Activated T-cell treated with anti-CD3 and anti-CD28 coated beads, Interleukin-2, amount 50 U/mL, for 4 hours (primary cell): ENCODE data around the gene SLC12A7. TPM values are rescaled to one million over a fixed set of nuclear protein-coding genes. Genes with fewer than 3 reads are reported as not detected.
"Not testable (repeated sequence)": the region's sequence is repeated elsewhere in the genome, so short reads cannot be mapped to it uniquely, and the experiment has no call there.

ENCODE experiments used
- ATAC-seq, 2 donors: fragments of 200-7000 bp; cut with Tn5 transposase; one replicate each; pipeline ENCODE4 v1.10.0; 2021
- DNase-seq: peaks from one replicate; pipeline ENCODE4 v3.0.0-alpha.2; 2020
- H3K27me3 Mint-ChIP-seq: one replicate; pipeline ENCODE4 v1.8.0; 2021; ENCODE audit warnings: low read depth, mixed read lengths
- H3K36me3 Mint-ChIP-seq: one replicate; pipeline ENCODE4 v1.8.0; 2022; ENCODE audit warnings: mixed read lengths; ENCODE audit not compliant: insufficient read depth
- H3K4me1 Mint-ChIP-seq: one replicate; pipeline ENCODE4 v1.8.0; 2021; ENCODE audit warnings: low read depth, mixed read lengths
- H3K4me3 Mint-ChIP-seq: one replicate; pipeline ENCODE4 v1.8.0; 2021; ENCODE audit warnings: mild to moderate bottlenecking, moderate library complexity, mixed read lengths
- H3K9me3 Mint-ChIP-seq: one replicate; pipeline ENCODE4 v1.8.0; 2021; ENCODE audit warnings: mixed read lengths
- total RNA-seq, 3 donors: library from RNA; stranded (reverse); gene quantifications; one replicate each; pipeline ENCODE4 v1.2.1, GENCODE V29; 2021

SLC12A7 gene
- total RNA-seq, 3 donors from 2014 or later, result 13.6 to 26.8 (median 18.5) TPM

- peaks cover 11% of the 10 kb centered on the region for H3K27me3 Mint-ChIP-seq
- no peak overlapping the region for H3K4me3 Mint-ChIP-seq
- no peak for ATAC-seq
- no peaks in the 10 kb centered on the region for H3K4me1 Mint-ChIP-seq
- no peak for DNase-seq
- no peaks in the 10 kb centered on the region for H3K36me3 Mint-ChIP-seq
- H3K9me3 Mint-ChIP-seq, result no peaks in the 10 kb centered on the region
Observed at GRCh38 chr5:1030801-1031271, 81.0 kb downstream of the SLC12A7 start.

DNA sequence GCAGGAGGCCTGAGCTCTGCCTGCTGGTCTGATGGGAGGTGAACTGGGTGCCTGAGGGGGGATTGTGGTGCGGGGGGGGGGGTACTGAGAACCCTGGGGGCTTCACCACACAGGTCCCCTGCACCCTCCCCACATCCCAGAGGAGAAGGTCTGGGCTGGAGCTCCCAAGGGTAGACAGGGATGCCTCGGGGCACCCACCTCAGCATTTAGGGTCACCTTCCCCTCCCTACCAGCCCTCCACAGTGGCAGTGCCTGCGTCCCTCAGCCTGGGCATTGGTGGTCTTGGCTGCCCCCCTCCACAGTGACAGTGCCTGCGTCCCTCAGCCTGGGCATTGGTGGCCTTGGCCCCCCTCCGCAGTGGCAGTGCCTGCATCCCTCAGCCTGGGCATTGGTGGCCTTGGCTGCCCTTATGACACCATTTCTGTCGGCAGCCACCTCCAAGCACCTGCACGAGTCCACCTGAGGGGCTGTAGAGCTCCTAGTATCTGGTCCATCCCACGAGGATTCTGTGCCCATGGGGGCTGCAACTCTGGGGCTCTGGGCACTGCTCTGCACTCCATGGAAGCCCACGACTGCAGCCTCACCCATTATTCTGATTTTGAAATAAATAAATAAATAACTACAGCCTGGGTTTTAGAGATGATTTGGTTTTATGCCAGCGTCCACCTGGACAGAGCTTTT lies 81.8 kb downstream of the SLC12A7 start:
- no peak overlapping the region for H3K4me3 Mint-ChIP-seq
- peaks cover 10% of the 10 kb centered on the region for H3K27me3 Mint-ChIP-seq
- H3K9me3 Mint-ChIP-seq, result no peaks in the 10 kb centered on the region
- DNase-seq, result no peak
- ATAC-seq, result no peak
- no peaks in the 10 kb centered on the region for H3K4me1 Mint-ChIP-seq
- no peaks in the 10 kb centered on the region for H3K36me3 Mint-ChIP-seq

DNA sequence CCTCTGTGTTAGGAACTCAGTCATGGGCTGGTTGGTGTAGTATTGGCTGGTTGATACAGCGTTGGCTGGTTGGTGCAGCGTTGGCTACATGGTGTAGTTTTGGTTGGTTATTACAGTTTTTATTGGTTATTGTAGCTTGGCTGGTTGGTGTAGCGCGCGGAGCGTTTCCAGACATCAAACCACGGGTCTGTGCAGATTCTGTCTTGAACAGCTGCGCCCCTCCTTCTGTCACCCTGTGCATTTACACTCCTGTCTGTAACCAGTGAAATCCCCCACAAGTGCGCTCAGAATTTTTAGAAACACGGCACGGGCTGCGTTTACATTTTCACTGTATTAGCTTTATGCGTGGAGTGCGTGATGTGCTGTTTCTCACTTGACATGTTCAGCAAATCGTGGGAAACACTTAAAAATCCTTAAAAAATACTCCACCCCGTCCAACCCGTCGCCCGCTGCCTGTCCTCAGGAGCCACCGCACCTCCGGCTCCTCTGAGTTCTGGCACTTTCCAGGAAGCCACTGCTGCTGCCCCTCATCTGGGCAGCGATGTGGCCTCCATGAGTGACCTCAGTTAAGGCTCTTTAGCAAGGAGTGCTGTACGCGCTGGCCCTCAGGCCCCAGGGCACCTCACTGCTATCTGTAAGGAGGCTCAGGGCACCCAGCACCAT lies 82.5 kb downstream of the SLC12A7 start:
- H3K27me3 Mint-ChIP-seq, result peaks cover 5% of the 10 kb centered on the region

DNA sequence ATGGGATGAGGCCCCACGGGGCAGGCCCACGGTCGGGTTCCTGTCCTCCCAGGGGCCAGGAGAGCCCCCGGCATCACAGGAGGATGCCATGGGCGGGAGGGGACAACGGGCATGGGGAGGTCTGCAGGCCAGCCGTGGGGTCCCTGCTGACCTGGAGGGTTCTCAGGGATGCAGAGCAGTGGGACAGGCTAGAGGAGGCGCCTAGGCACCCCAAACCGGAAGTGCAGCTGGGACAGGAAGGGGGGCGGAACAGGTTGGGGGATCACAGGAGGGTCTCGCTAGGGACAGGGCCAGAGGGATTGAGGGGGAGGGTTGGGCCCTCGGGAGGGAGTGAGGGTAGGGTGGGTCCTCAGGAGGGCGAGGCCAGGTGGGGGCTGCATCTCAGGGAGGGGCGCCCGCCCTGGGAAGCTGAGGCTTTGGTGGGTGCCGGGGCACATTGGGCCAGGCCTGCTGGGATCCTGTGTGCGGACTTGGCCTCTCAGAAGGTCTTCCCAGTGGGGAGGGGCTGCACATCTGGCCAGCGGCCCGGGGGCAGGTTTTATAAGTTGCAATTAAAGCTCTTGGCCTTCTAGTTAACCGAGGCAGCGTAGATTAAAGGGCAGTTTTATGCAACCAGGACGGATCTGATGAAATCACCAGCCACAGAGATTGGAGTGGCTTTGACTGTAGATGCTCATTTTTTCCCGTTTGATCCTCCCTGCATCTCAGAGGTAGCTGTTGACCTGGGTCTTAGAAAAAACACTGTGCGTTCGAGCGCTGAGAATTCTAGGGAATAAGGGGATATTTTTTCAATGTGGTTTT lies 83.2 kb downstream of the SLC12A7 start:
- DNase-seq, result no peak
- Mint-ChIP-seq H3K4me3 (no peak overlapping the region), H3K27me3 (peaks cover 5% of the 10 kb centered on the region), H3K4me1 (no peaks in the 10 kb centered on the region), H3K9me3 (no peaks in the 10 kb centered on the region), H3K36me3 (no peaks in the 10 kb centered on the region)
- no peak for ATAC-seq

More for the DNA sequence above, 82.5 kb downstream of the SLC12A7 start:
- DNase-seq, result no peak
- ATAC-seq, result no peak
- Mint-ChIP-seq H3K4me1 (no peaks in the 10 kb centered on the region), H3K36me3 (no peaks in the 10 kb centered on the region), H3K4me3 (no peak overlapping the region), H3K9me3 (no peaks in the 10 kb centered on the region)

DNA sequence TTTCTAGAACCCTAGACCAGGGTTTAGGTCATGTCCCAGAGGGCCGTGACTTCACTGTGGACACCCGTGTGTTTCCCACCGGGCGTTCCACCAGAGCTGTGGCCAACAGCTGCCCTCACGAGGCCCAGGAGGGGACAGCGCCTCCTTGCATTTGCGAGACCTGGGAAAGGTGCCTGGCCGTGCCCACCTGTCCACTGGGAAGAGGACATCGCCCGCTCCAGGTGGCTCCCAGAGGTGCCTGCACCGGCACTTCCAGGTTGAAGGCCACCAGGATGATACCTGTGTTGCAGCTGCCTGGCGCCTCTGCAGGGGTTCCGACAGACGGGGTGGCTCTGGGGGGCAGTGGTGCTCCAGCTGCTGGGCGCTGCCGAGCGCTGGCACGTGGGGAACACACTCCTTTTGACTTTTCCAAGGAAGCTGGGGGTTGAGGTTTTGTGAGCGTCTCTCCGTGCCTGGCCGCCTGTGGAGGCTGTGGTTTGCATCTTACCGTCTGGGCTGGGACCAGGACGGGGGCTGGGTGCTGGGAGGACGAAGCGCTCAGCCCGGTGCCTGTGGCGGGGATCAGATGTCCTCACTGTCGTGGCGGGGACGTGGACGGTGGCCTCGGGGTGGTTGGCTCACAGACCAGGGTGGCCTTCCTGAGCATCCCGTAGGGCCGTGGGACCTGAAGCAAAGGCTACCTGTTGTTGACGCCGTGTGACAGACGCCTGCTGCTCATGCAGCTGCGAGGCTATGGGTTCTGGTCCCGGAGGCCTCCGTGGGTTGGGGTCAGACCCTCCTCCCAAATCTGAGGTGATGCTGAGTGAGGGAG lies 84.0 kb downstream of the SLC12A7 start:
- H3K4me3 Mint-ChIP-seq, result no peak overlapping the region

DNA sequence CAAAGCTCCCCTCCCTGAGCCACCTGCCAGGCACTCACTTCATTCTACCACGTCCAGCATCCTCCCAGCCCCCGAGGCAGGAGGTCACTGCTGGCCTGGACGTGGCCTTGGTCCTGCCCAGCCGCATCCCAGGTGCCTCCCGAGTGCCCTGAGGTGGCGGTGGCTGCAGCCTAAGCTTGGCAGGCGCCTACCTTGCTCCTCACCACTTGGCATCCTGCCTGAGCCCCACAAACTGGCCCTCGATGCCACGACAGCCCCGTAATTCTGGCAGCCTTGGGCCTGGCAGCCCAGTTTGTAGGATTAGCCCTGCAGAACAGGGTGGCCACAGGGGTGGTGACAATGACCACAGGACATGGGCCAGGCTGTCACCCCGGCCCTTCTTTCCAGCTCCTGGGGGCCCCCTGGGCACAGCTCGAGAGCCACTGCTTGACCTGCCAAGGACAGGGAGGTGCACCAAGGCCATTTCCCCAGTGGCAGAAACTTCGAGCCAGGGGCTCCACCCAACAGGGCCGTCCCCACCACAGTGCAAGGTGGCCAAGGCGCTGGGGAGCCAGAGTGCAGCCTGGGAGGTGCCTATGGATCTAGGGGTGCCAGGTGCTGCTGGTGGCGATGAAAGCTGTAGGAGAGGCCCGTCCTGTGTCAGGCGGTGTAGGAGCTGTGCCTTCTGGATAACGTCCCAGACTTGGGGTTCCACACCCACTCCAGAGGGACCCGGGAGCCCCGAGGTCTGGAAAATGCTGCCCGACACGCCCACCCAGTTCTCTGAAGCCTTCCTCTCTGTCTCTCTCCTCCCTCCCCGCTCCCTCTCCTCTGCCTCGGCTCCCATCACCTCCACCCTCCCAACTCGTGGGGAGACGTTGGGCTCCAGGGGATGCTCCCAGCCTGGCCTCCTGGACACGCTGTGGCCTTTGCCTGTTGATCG lies 84.9 kb downstream of the SLC12A7 start:
- Mint-ChIP-seq H3K4me1 (no peaks in the 10 kb centered on the region), H3K4me3 (no peak overlapping the region), H3K27me3 (peaks cover 5% of the 10 kb centered on the region), H3K36me3 (no peaks in the 10 kb centered on the region), H3K9me3 (no peaks in the 10 kb centered on the region)
- DNase-seq (no peak), ATAC-seq (no peak)

More for the DNA sequence above, 84.0 kb downstream of the SLC12A7 start:
- Mint-ChIP-seq H3K27me3 (peaks cover 5% of the 10 kb centered on the region), H3K36me3 (no peaks in the 10 kb centered on the region), H3K4me1 (no peaks in the 10 kb centered on the region), H3K9me3 (no peaks in the 10 kb centered on the region)
- ATAC-seq (no peak), DNase-seq (no peak)

GRCh38 chr5:1021969-1022336 lies 89.9 kb downstream of the SLC12A7 start:
- H3K27me3 Mint-ChIP-seq, H3K9me3 Mint-ChIP-seq, DNase-seq, H3K4me1 Mint-ChIP-seq, ATAC-seq, H3K36me3 Mint-ChIP-seq, H3K4me3 Mint-ChIP-seq: not testable (repeated sequence)

DNA sequence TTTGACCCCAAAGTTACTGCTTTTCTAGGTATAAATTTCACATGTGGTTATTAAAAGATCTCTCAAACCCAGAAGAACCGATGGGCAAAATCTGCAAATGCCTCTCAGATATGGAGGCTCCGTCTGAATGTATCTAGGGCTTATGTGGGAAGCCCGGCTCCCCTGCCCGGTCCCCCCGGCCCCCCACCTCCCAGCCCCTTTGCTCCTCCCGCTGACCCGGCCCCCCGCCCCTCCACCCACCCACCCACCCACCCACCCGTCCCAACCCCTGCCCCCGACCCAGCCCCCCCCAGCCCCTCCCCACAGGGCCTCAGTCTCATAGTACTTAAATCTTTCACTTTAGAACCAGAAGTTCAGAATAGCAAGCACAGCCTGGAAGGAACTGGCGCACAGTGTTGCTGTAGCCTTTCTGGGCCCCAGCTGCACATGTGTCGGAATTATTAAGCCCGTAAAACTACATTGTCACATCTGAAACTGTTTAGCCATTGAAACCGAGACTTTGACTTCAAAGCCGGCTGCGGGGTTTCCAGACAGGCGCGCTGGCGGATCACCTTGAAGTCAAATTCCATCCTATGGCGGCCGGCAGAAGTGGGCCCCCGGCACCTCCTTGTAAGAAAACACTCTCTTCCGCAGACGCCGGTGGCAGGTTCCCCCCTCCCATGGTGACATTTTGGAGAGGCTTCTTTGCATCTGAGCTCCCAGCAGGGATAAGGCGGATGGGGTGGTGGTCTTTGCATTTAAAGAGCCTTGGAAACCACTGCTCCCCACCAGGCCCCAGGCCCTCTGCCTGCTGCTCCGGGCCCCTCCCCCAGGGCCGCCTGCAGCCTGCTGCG lies 90.5 kb downstream of the SLC12A7 start:
- H3K27me3 Mint-ChIP-seq, result no peaks in the 10 kb centered on the region
- no peak for DNase-seq
- ATAC-seq, result no peak

GRCh38 chr5:1020452-1020961 lies 91.4 kb downstream of the SLC12A7 start:
- Mint-ChIP-seq H3K4me1 (no peaks in the 10 kb centered on the region), H3K9me3 (no peaks in the 10 kb centered on the region), H3K36me3 (no peaks in the 10 kb centered on the region), H3K27me3 (no peaks in the 10 kb centered on the region), H3K4me3 (no peak overlapping the region)
- no peak for DNase-seq
- no peak for ATAC-seq

More for the DNA sequence above, 90.5 kb downstream of the SLC12A7 start:
- Mint-ChIP-seq H3K9me3 (no peaks in the 10 kb centered on the region), H3K36me3 (no peaks in the 10 kb centered on the region), H3K4me1 (no peaks in the 10 kb centered on the region), H3K4me3 (no peak overlapping the region)

- Mint-ChIP-seq H3K27me3 (no peaks in the 10 kb centered on the region), H3K4me1 (no peaks in the 10 kb centered on the region), H3K36me3 (no peaks in the 10 kb centered on the region), H3K4me3 (no peak overlapping the region), H3K9me3 (no peaks in the 10 kb centered on the region)
- ATAC-seq (no peak), DNase-seq (no peak)
Observed at GRCh38 chr5:1019001-1019905, 92.6 kb downstream of the SLC12A7 start.

GRCh38 chr5:1018596-1018995 lies 93.3 kb downstream of the SLC12A7 start:
- Mint-ChIP-seq H3K9me3 (no peaks in the 10 kb centered on the region), H3K27me3 (no peaks in the 10 kb centered on the region), H3K4me1 (no peaks in the 10 kb centered on the region), H3K4me3 (no peak overlapping the region), H3K36me3 (no peaks in the 10 kb centered on the region)
- ATAC-seq (no peak), DNase-seq (no peak)
